Activated effector memory CD4-positive, alpha-beta T cell treated with anti-CD3 and anti-CD28 coated beads, Interleukin-2, amount 50 U/mL, for 16 hours (primary cell): ENCODE data around the gene ACVRL1.

Experiments
- DNase-seq: peaks from one replicate; pipeline ENCODE4 v3.0.0-alpha.2; 2020

ACVRL1 gene

DNA sequence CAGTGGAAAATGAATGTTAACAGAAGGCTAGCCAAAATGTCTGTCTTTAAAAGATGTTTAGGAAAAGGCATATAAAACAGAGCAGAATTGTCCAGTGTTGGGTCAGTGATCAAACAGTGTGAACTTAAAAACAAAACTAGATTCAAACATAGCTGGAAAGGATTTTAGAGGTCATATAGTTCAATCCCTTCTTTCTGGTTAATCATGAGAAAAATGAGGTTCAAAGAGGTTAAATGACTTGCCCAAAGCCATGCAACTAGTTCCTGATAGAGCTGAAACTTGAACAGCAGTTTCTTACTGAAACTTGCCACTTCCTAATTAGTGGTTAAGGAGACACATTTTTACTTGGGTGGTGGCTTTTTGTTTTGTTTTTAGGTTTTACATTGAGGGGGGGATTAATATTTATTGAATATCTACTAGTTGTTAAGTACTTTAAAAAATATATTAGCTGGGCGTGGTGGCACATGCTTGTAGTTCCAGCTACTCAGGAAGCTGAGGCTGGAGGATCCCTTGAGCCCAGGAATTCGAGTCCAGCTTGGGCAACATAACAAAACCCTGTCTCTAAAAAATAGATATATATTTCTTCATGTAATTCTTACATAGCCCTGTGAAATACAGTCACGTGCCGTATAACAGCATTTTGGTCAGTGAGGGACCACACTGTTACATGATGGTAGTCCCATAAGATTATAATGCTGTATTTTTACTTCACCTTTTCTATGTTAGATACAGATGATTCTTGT, 64.5 kb downstream of the ACVRL1 start:
- DNase-seq = no peak

DNA sequence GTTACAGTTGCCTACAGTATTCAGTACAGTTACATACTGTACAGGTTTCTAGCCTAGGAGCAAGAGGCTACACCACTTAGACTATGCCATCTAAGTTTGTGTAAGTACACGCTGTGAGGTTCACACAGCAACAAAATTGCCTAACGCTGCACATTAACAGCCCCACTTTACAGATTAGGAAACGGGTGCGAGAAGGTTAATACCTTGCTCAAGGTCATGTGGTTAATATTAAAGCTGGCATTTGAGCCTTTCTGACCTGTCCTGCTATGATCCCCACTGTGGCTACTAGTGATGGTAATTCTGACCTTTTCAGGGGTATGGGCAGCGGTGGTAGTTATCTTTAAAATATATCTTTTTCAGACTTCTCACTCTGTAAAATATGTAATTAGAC, 65.1 kb downstream of the ACVRL1 start:
- DNase-seq = no peak

DNA sequence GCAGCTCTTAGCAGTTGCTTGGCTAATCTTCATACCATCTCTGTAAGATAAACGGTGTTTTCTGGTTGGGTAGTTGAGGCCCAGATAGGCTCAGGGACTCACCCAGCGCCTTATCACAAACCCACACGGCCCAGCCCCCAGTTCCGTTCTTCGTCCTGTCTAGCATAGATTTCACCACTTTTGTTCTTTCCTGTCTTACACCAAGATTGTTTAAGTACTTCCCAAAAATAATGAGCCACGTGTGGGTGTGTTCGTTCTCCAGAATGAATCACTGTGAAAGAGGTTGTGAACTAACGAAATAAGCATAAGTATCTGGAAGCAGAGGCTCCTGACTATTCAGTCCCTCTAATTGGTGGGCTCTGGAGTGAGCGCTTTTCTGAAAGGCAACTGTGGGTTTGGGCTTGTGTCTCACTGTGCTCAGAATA, 65.6 kb downstream of the ACVRL1 start:
- peak; percentile 84 for DNase-seq
